DOHH2 (cell line): ENCODE results near the gene SEMA3A.

ENCODE experiments used
- H3F3A ChIP-seq: fragments of 200-600 bp; sonication (generic), shearing (Covaris generic); 2 replicates; pipeline ENCODE4 v1.6.0; 2016; ENCODE audit warnings: antibody characterized with exemption, mild to moderate bottlenecking; ENCODE audit not compliant: control insufficient read depth, insufficient read depth
- H3K27ac ChIP-seq: fragments of 200-600 bp; sonication (generic); 2 replicates; pipeline ENCODE4 v1.5.1; 2014; ENCODE audit warnings: low read depth, mild to moderate bottlenecking, low read length, moderate library complexity
- H3K27me3 ChIP-seq: fragments of 200-600 bp; sonication (generic); 2 replicates; pipeline ENCODE4 v1.6.1; 2014; ENCODE audit warnings: mild to moderate bottlenecking, low read length, mixed read lengths; ENCODE audit not compliant: control insufficient read depth
- H3K36me3 ChIP-seq: fragments of 200-600 bp; sonication (generic); 2 replicates; pipeline ENCODE4 v1.6.1; 2014; ENCODE audit warnings: mild to moderate bottlenecking, low read length, moderate library complexity, mixed read lengths; ENCODE audit not compliant: control insufficient read depth
- H3K4me1 ChIP-seq: fragments of 200-600 bp; sonication (generic); 2 replicates; pipeline ENCODE4 v1.6.1; 2014; ENCODE audit warnings: mild to moderate bottlenecking, low read length, mixed read lengths; ENCODE audit not compliant: control insufficient read depth
- H3K4me2 ChIP-seq: fragments of 200-600 bp; sonication (generic); 2 replicates; pipeline ENCODE4 v1.6.0; 2014; ENCODE audit warnings: mild to moderate bottlenecking, low read length, moderate library complexity
- H3K4me3 ChIP-seq: fragments of 200-600 bp; sonication (generic); 2 replicates; pipeline ENCODE4 v1.5.1; 2014; ENCODE audit warnings: mild to moderate bottlenecking, low read length, mixed read lengths
- H3K79me2 ChIP-seq: fragments of 200-600 bp; sonication (generic); 2 replicates; pipeline ENCODE4 v1.6.1; 2014; ENCODE audit warnings: mild to moderate bottlenecking, low read length, mixed read lengths; ENCODE audit not compliant: control insufficient read depth
- H3K9me2 ChIP-seq: fragments of 200-600 bp; sonication (generic); replicated peaks from 2 replicates; pipeline ENCODE4 v1.6.1; 2014; ENCODE audit warnings: mild to moderate bottlenecking, low read length, mixed read lengths; ENCODE audit not compliant: control insufficient read depth
- H3K9me3 ChIP-seq: fragments of 200-600 bp; sonication (generic); 2 replicates; pipeline ENCODE4 v1.6.1; 2014; ENCODE audit warnings: antibody characterized with exemption, low read length, mixed read lengths; ENCODE audit not compliant: control insufficient read depth, insufficient read depth
- H4K20me1 ChIP-seq: fragments of 200-600 bp; sonication (generic); 2 replicates; pipeline ENCODE4 v1.6.0; 2014; ENCODE audit warnings: low read depth, mild to moderate bottlenecking, antibody characterized with exemption, low read length, moderate library complexity; ENCODE audit not compliant: control insufficient read depth, insufficient read depth
- CTCF ChIP-seq: fragments of 200-600 bp; sonication (generic); IDR thresholded peaks from one replicate; pipeline ENCODE4 v1.5.1; 2014; ENCODE audit warnings: antibody characterized with exemption, mild to moderate bottlenecking, low read depth, low read length; ENCODE audit not compliant: poor library complexity, severe bottlenecking
- EZH2phosphoT487 ChIP-seq: fragments of 200-600 bp; sonication (generic); IDR thresholded peaks from 2 replicates; pipeline ENCODE4 v1.6.1; 2017; ENCODE audit warnings: borderline replicate concordance, mild to moderate bottlenecking, antibody characterized with exemption, low read length, moderate library complexity, mixed read lengths

Gene SEMA3A

GRCh38 chr7:83913174-83913573 is 281.4 kb downstream of the SEMA3A start:
- H4K20me1 ChIP-seq, result no peaks in the 10 kb centered on the region
- H3K4me2 ChIP-seq, result no peak overlapping the region
- H3K36me3 ChIP-seq, result no peaks in the 10 kb centered on the region
- H3K9me2 ChIP-seq, result no peaks in the 10 kb centered on the region
- H3K9me3 ChIP-seq, result no peaks in the 10 kb centered on the region
- no peak overlapping the region for H3K4me3 ChIP-seq
- no peak overlapping the region for H3K27ac ChIP-seq
- TF ChIP-seq CTCF (no peak), EZH2phosphoT487 (no peak)
- no peaks in the 10 kb centered on the region for H3F3A ChIP-seq
- no peaks in the 10 kb centered on the region for H3K4me1 ChIP-seq
- no peaks in the 10 kb centered on the region for H3K27me3 ChIP-seq
- H3K79me2 ChIP-seq, result no peaks in the 10 kb centered on the region

GRCh38 chr7:83908526-83908925 is 286.1 kb downstream of the SEMA3A start:
- Histone ChIP-seq H3F3A (no peaks in the 10 kb centered on the region), H3K27me3 (no peaks in the 10 kb centered on the region), H3K36me3 (no peaks in the 10 kb centered on the region), H3K4me1 (no peaks in the 10 kb centered on the region), H3K9me2 (no peaks in the 10 kb centered on the region), H3K79me2 (no peaks in the 10 kb centered on the region), H3K4me2 (no peak overlapping the region), H4K20me1 (no peaks in the 10 kb centered on the region), H3K27ac (no peak overlapping the region), H3K9me3 (no peaks in the 10 kb centered on the region), H3K4me3 (no peak overlapping the region)
- TF ChIP-seq EZH2phosphoT487 (no peak), CTCF (no peak)
